ENCODE measurements around the gene RPL7L1. TPM values are rescaled to one million over a fixed set of nuclear protein-coding genes. Genes with fewer than 3 reads are reported as not detected.

RPL7L1 gene
- total and polyA plus RNA-seq, 5 donors from 2014 or later = 48.4 to 64.4 (median 56.1) TPM

DNA sequence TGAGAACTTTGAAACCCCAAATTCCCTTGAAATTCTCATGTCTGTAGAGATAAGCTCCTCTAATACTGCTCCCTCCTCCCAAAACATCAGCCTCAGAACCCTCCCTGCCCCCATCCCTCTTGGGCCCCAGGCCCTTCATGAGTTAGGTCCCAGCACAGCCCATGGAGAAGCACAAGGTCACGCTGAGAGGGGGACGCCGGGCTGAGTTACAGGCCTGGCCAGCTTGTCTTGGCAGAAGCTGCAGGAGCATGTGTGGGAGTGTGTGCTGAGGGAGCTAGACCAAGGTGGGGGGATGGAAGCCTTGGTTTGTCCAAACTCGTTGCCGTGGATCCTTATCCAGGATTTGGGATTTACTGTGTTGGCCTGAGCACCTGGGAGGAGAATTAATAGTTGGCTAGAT is 27.9 kb downstream of the RPL7L1 start:
- H3K27ac Mint-ChIP-seq = no peak overlapping the region
- Histone ChIP-seq H3K4me3 (ENCODE audit: low read depth, low read length) (no peak overlapping the region), H3K36me3 (ENCODE audit: control insufficient read depth, insufficient read depth, low read length) (no peaks in the 10 kb centered on the region), H3K27ac (ENCODE audit: insufficient read depth, low read length, poor library complexity, severe bottlenecking) (no peak overlapping the region), H3K9me3 (ENCODE audit: control insufficient read depth in 2 of 2, low read length in 2 of 2) (no peaks in the 10 kb centered on the region), H3K27me3 (ENCODE audit: control insufficient read depth, insufficient read depth, low read length) (peaks cover 2% of the 10 kb centered on the region), H3K4me1 (ENCODE audit: control insufficient read depth, insufficient read depth, low read length, poor library complexity, severe bottlenecking) (peaks cover 7% of the 10 kb centered on the region)
- peaks cover 12% of the 10 kb centered on the region for H3K27me3 Mint-ChIP-seq
- ATAC-seq (ENCODE audit: low read depth in 2 of 2) (no peak), DNase-seq (no peak)
- H3K36me3 Mint-ChIP-seq = no peaks in the 10 kb centered on the region
- no peak overlapping the region for H3K4me3 Mint-ChIP-seq
- H3K4me1 Mint-ChIP-seq = peaks cover 0 to 4% (median 0%) of the 10 kb centered on the region in 4 donors
- H3K9me3 Mint-ChIP-seq = no peaks in the 10 kb centered on the region

DNA sequence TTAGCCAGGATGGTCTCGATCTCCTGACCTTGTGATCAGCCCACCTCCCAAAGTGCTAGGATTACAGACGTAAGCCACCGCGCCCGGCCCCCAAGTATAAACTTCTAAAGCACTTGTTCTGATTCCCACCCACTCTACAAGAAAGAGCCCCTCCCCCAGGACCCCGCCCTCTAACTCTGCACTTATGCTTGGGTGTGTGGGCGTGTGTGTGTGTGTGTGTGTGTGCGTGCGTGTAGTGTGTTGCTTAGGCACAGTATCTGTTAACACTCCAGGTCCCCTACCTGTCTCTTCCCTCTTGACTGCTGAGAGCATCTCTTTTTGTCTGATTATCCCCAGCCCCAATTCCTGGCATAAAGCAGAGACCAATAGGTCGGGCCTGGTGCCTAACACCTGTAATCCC is 30.4 kb downstream of the RPL7L1 start:
- Mint-ChIP-seq H3K9me3 (no peaks in the 10 kb centered on the region), H3K27me3 (peaks cover 16% of the 10 kb centered on the region), H3K36me3 (no peaks in the 10 kb centered on the region), H3K4me3 (no peak overlapping the region), H3K27ac (peak overlapping the region in 1 of 3 donors; percentile 74), H3K4me1 (peaks cover 0 to 3% (median 0%) of the 10 kb centered on the region in 4 donors)
- no peaks in the 10 kb centered on the region for H3K36me3 ChIP-seq (ENCODE audit: control insufficient read depth, insufficient read depth, low read length)
- peaks cover 2% of the 10 kb centered on the region for H3K27me3 ChIP-seq (ENCODE audit: control insufficient read depth, insufficient read depth, low read length)
- H3K9me3 ChIP-seq (ENCODE audit: control insufficient read depth in 2 of 2, low read length in 2 of 2) = no peaks in the 10 kb centered on the region
- DNase-seq = no peak
- peaks cover 7% of the 10 kb centered on the region for H3K4me1 ChIP-seq (ENCODE audit: control insufficient read depth, insufficient read depth, low read length, poor library complexity, severe bottlenecking)
- H3K27ac ChIP-seq (ENCODE audit: insufficient read depth, low read length, poor library complexity, severe bottlenecking) = no peak overlapping the region
- ATAC-seq (ENCODE audit: low read depth in 2 of 2) = no peak
- no peak overlapping the region for H3K4me3 ChIP-seq (ENCODE audit: low read depth, low read length)

DNA sequence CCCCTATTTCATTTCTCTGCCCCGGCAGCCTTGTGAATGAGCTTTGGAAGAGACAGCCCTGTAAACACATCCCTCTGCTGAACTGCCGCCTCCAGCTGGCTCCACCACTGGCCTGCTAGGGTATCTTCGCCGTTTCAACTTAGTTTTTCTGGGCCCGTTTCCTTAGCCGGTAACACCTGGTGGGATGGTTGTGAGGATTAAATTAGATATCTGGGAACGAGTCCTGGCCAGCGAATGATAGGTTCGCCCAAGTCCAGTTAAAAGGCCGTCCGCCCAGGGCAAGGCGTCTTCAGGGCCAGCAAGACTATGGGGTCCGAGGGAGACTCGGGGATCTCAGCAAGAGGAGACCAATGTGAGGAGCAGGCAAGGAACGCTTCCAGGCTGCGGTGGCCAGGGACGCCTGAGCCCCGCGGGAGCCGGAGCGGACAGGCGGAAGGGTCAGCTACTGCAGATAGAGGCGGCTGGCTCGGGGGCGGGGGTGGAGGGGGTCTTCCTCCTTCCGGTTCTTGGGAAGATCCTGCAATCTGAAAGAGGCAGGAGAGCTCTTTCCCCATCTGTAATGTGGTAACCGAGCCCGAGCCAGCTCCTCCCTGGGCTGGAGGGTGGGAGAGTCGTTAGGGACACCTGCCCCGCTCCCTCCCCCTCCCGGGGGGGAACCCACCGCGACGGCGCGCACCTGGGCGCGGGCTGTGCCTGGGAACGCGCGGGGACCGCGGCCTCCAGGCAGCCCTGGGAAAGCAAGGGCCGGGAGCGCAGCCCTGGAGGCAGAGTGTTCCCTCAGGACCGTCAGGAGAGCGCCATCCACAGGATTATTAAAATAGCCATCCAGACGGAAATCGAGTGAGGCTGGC is 32.0 kb downstream of the RPL7L1 start:
- DNase-seq (no peak), ATAC-seq (ENCODE audit: low read depth in 2 of 2) (no peak)
- Mint-ChIP-seq H3K27me3 (peaks cover 14% of the 10 kb centered on the region), H3K27ac (peak overlapping the region in 1 of 3 donors; percentile 85), H3K4me1 (peaks cover 0 to 3% (median 0%) of the 10 kb centered on the region in 4 donors), H3K9me3 (no peaks in the 10 kb centered on the region), H3K4me3 (peak overlapping the region in 1 of 4 donors; percentile 60), H3K36me3 (no peaks in the 10 kb centered on the region)
- Histone ChIP-seq H3K36me3 (ENCODE audit: control insufficient read depth, insufficient read depth, low read length) (no peaks in the 10 kb centered on the region), H3K4me3 (ENCODE audit: low read depth, low read length) (no peak overlapping the region), H3K4me1 (ENCODE audit: control insufficient read depth, insufficient read depth, low read length, poor library complexity, severe bottlenecking) (peaks cover 7% of the 10 kb centered on the region), H3K9me3 (ENCODE audit: control insufficient read depth in 2 of 2, low read length in 2 of 2) (no peaks in the 10 kb centered on the region), H3K27ac (ENCODE audit: insufficient read depth, low read length, poor library complexity, severe bottlenecking) (no peak overlapping the region), H3K27me3 (ENCODE audit: control insufficient read depth, insufficient read depth, low read length) (peaks cover 2% of the 10 kb centered on the region)

DNA sequence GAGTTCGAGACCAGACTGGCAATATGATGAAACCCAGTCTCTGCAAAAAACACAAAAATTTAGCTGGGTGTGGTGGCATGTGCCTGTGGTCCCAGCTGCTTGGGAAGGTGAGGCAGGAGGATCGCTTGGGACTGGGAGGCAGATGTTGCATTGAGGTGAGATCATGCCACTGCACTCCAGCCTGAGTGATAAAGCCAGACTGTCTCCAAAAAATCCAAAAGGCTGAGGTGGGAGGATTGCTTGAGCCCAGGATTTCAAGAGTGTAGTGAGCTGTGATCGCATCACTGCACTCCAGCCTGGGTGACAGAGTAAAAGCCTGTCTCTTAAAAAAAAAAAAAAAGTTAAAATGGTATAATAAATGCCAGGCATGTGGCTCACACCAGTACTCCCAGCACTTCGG is 35.1 kb downstream of the RPL7L1 start:
- no peak for ATAC-seq (ENCODE audit: low read depth in 2 of 2)
- no peak for DNase-seq
- no peak overlapping the region for H3K27ac Mint-ChIP-seq

DNA sequence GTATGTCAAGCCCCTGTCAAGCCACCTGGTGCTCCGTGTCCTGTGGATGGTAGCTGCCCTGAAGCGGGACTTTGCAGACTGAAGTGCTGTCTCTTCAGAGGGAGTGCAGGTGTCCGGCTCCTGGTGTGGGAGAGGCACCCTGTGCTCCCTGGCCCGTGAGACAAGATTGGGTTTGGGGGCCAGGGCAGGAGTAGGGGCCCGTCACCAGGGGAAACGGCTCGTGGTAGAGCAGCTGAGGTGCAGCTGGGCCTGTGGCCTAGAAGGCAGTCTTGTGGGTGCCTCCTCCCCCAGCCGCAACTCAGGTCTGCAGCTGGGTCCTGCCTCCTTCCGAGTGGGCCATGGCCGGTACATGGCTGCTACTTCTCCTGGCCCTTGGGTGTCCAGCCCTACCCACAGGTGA is 36.3 kb downstream of the RPL7L1 start, which contains the start of gene PTCRA:
TSS of gene PTCRA (plus strand) at position 322 of the 400 bp plus-strand sequence. CDS start at position 339, 17 bp downstream.
- H3K27ac ChIP-seq (ENCODE audit: insufficient read depth, low read length, poor library complexity, severe bottlenecking) = no peak within 1 kb of the TSS
- no peaks in the 10 kb centered on the region for H3K36me3 Mint-ChIP-seq
- H3K9me3 ChIP-seq (ENCODE audit: control insufficient read depth in 2 of 2, low read length in 2 of 2) = no peaks in the 10 kb centered on the region
- peaks cover 2% of the 10 kb centered on the region for H3K27me3 ChIP-seq (ENCODE audit: control insufficient read depth, insufficient read depth, low read length)
- H3K4me1 ChIP-seq (ENCODE audit: control insufficient read depth, insufficient read depth, low read length, poor library complexity, severe bottlenecking) = peaks cover 7% of the 10 kb centered on the region
- H3K4me3 Mint-ChIP-seq = no peak within 1 kb of the TSS
- ATAC-seq (ENCODE audit: low read depth in 2 of 2) (no peak), DNase-seq (no peak)
- no peaks in the 10 kb centered on the region for H3K9me3 Mint-ChIP-seq
- H3K27ac Mint-ChIP-seq = peak within 1 kb of the TSS in 1 of 3 donors; percentile 51
- no peaks in the 10 kb centered on the region for H3K36me3 ChIP-seq (ENCODE audit: control insufficient read depth, insufficient read depth, low read length)
- no peak within 1 kb of the TSS for H3K4me3 ChIP-seq (ENCODE audit: low read depth, low read length)
- peaks cover 0 to 3% (median 0%) of the 10 kb centered on the region in 4 donors for H3K4me1 Mint-ChIP-seq
- H3K27me3 Mint-ChIP-seq = peaks cover 14% of the 10 kb centered on the region

More for the DNA sequence above, 35.1 kb downstream of the RPL7L1 start:
- Histone ChIP-seq H3K4me3 (ENCODE audit: low read depth, low read length) (no peak overlapping the region), H3K4me1 (ENCODE audit: control insufficient read depth, insufficient read depth, low read length, poor library complexity, severe bottlenecking) (peaks cover 7% of the 10 kb centered on the region), H3K27me3 (ENCODE audit: control insufficient read depth, insufficient read depth, low read length) (peaks cover 2% of the 10 kb centered on the region), H3K36me3 (ENCODE audit: control insufficient read depth, insufficient read depth, low read length) (no peaks in the 10 kb centered on the region), H3K9me3 (ENCODE audit: control insufficient read depth in 2 of 2, low read length in 2 of 2) (no peaks in the 10 kb centered on the region), H3K27ac (ENCODE audit: insufficient read depth, low read length, poor library complexity, severe bottlenecking) (no peak overlapping the region)
- Mint-ChIP-seq H3K27me3 (peaks cover 14% of the 10 kb centered on the region), H3K4me1 (peaks cover 0 to 3% (median 0%) of the 10 kb centered on the region in 4 donors), H3K4me3 (no peak overlapping the region), H3K36me3 (no peaks in the 10 kb centered on the region), H3K9me3 (no peaks in the 10 kb centered on the region)

DNA sequence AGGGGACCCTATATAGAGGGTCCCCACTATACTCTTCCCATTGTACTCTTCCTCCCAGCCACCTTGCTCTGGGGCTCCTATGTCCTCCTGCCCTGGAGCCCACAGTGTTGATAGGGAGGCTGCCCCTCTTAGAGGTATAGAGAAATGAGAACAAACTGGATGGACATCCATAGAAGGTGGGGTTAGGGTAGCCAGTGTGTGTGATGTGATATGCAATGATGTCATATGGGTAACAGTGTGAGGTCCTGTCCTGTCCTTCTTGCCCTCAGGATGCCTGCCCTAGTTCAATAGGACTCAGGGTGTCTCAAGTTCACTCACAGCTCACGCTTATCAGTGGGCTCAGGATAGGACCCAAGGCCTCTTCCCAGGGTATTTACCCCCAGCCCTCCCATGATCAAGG is 36.9 kb downstream of the RPL7L1 start:
- Histone ChIP-seq H3K27me3 (ENCODE audit: control insufficient read depth, insufficient read depth, low read length) (peaks cover 2% of the 10 kb centered on the region), H3K4me1 (ENCODE audit: control insufficient read depth, insufficient read depth, low read length, poor library complexity, severe bottlenecking) (peaks cover 5% of the 10 kb centered on the region), H3K9me3 (ENCODE audit: control insufficient read depth in 2 of 2, low read length in 2 of 2) (no peaks in the 10 kb centered on the region), H3K4me3 (ENCODE audit: low read depth, low read length) (no peak overlapping the region), H3K36me3 (ENCODE audit: control insufficient read depth, insufficient read depth, low read length) (no peaks in the 10 kb centered on the region), H3K27ac (ENCODE audit: insufficient read depth, low read length, poor library complexity, severe bottlenecking) (no peak overlapping the region)
- peaks cover 10% of the 10 kb centered on the region for H3K27me3 Mint-ChIP-seq
- no peak overlapping the region for H3K27ac Mint-ChIP-seq
- H3K4me1 Mint-ChIP-seq = peaks cover 0 to under 1% (median 0%) of the 10 kb centered on the region in 4 donors
- no peaks in the 10 kb centered on the region for H3K9me3 Mint-ChIP-seq
- no peak for ATAC-seq (ENCODE audit: low read depth in 2 of 2)
- H3K36me3 Mint-ChIP-seq = no peaks in the 10 kb centered on the region
- DNase-seq = no peak
- H3K4me3 Mint-ChIP-seq = no peak overlapping the region

DNA sequence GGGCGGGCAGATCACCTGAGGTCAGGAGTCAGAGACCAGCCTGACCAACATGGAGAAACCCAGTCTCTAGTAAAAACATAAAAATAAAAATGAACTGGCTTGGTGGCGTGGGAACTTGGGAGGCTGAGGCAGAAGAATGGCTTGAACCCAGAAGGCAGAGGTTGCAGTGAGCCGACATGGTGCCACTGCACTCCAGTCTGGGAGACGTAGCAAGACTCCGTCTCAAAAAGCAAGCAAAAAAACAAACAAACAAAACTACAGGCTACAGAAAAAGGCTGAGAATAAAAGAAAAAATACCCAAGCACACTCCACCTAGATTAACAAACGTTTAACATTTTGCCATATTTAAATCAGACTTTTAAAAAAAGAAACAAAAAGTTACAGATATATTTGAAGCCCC is 42.4 kb downstream of the RPL7L1 start:
- H3K36me3 Mint-ChIP-seq = no peaks in the 10 kb centered on the region
- H3K27ac Mint-ChIP-seq = no peak overlapping the region
- H3K27me3 Mint-ChIP-seq = no peaks in the 10 kb centered on the region
- H3K4me1 Mint-ChIP-seq = no peaks in the 10 kb centered on the region
- DNase-seq (no peak), ATAC-seq (ENCODE audit: low read depth in 2 of 2) (no peak)
- H3K36me3 ChIP-seq (ENCODE audit: control insufficient read depth, insufficient read depth, low read length) = no peaks in the 10 kb centered on the region
- no peak overlapping the region for H3K4me3 Mint-ChIP-seq
- no peaks in the 10 kb centered on the region for H3K27me3 ChIP-seq (ENCODE audit: control insufficient read depth, insufficient read depth, low read length)
- H3K9me3 Mint-ChIP-seq = no peaks in the 10 kb centered on the region
- H3K4me1 ChIP-seq (ENCODE audit: control insufficient read depth, insufficient read depth, low read length, poor library complexity, severe bottlenecking) = no peaks in the 10 kb centered on the region
- no peak overlapping the region for H3K4me3 ChIP-seq (ENCODE audit: low read depth, low read length)
- no peak overlapping the region for H3K27ac ChIP-seq (ENCODE audit: insufficient read depth, low read length, poor library complexity, severe bottlenecking)
- no peaks in the 10 kb centered on the region for H3K9me3 ChIP-seq (ENCODE audit: control insufficient read depth in 2 of 2, low read length in 2 of 2)

DNA sequence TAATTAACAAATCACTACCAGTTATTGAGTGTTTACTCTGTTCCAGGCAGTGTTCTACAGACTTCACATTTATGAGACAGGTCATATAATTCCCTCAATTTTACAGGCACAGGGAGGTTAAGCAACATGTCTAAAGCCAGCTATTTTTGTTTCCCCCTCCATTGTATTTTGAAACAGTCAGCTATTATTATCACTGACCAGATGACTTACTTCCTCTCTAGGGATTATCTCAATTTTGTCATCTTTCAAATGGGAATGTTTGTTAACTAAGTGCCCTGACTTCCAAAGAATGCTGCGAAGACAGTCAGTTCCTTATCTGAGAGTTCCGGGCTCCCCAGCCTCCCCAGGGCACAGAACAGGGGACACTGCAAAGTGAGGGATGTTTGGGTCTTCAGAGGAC is 44.2 kb downstream of the RPL7L1 start:
- H3K27me3 ChIP-seq (ENCODE audit: control insufficient read depth, insufficient read depth, low read length) = no peaks in the 10 kb centered on the region
- no peak overlapping the region for H3K27ac ChIP-seq (ENCODE audit: insufficient read depth, low read length, poor library complexity, severe bottlenecking)
- Mint-ChIP-seq H3K36me3 (no peaks in the 10 kb centered on the region), H3K4me3 (no peak overlapping the region), H3K4me1 (peaks cover under 1 to 5% (median 5%) of the 10 kb centered on the region in 4 donors), H3K27ac (peak overlapping the region in 1 of 3 donors; percentile 38), H3K27me3 (no peaks in the 10 kb centered on the region), H3K9me3 (no peaks in the 10 kb centered on the region)
- H3K4me3 ChIP-seq (ENCODE audit: low read depth, low read length) = no peak overlapping the region
- no peaks in the 10 kb centered on the region for H3K9me3 ChIP-seq (ENCODE audit: control insufficient read depth in 2 of 2, low read length in 2 of 2)
- DNase-seq (no peak), ATAC-seq (ENCODE audit: low read depth in 2 of 2) (no peak)
- no peaks in the 10 kb centered on the region for H3K36me3 ChIP-seq (ENCODE audit: control insufficient read depth, insufficient read depth, low read length)
- H3K4me1 ChIP-seq (ENCODE audit: control insufficient read depth, insufficient read depth, low read length, poor library complexity, severe bottlenecking) = peaks cover 10% of the 10 kb centered on the region

Data from CD4-positive, CD25-positive, alpha-beta regulatory T cell (primary cell).